ENCODE measurements around the gene KPNA3.

GRCh38 chr13:49694446-49694845, 98.0 kb downstream of the KPNA3 start:
- TF ChIP-seq POLR2AphosphoS5 (IDR thresholded peaks at IDR 0.05; ENCODE audit: borderline replicate concordance, low read depth, low read length): no peak
- TF ChIP-seq EZH2 (IDR thresholded peaks at IDR 0.05): no peak
